OCI-LY1 (cell line): ENCODE results near the gene DNAH7.

Experiments
- EZH2 ChIP-seq: fragments of 200-600 bp; sonication (generic), shearing (Covaris generic); IDR thresholded peaks from 2 replicates; pipeline ENCODE4 v1.8.0; 2017; ENCODE audit warnings: borderline replicate concordance, mixed run types, mild to moderate bottlenecking, antibody characterized with exemption, low read length, moderate library complexity, mixed read lengths
- TF ChIP-seq, protein P1 (sequence below): fragments of 200-600 bp; sonication (generic), shearing (Covaris generic); IDR thresholded peaks from 2 replicates; pipeline ENCODE4 v1.5.1; 2017; ENCODE audit warnings: mild to moderate bottlenecking, antibody characterized with exemption, low read length, moderate library complexity, mixed read lengths

DNA sequence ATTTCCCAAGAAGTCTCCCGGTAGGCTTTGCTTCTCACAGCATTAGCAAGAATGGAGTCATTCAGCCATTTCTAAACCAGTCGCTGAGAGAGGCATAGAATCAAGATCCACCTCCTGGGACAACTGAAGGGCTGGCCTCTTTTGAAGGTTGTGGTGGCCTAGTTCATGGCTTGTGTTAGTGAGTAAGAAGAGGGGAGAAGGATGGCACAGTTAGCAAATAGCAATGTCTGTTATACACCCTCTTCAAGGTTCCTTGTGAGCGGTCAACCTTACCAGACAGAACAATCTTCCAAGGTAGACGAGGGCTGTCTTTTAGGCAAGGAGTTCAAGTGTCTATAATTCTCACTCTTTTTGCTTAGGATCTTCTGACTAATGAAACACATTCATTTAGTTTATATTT is 35.4 kb upstream of the DNAH7 start:
- TF ChIP-seq, protein P1, sequence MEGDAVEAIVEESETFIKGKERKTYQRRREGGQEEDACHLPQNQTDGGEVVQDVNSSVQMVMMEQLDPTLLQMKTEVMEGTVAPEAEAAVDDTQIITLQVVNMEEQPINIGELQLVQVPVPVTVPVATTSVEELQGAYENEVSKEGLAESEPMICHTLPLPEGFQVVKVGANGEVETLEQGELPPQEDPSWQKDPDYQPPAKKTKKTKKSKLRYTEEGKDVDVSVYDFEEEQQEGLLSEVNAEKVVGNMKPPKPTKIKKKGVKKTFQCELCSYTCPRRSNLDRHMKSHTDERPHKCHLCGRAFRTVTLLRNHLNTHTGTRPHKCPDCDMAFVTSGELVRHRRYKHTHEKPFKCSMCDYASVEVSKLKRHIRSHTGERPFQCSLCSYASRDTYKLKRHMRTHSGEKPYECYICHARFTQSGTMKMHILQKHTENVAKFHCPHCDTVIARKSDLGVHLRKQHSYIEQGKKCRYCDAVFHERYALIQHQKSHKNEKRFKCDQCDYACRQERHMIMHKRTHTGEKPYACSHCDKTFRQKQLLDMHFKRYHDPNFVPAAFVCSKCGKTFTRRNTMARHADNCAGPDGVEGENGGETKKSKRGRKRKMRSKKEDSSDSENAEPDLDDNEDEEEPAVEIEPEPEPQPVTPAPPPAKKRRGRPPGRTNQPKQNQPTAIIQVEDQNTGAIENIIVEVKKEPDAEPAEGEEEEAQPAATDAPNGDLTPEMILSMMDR: no peak
- TF ChIP-seq EZH2: no peak
